OCI-LY7 (cell line): ENCODE measurements around the gene MXRA8. TPM values are rescaled to one million over a fixed set of nuclear protein-coding genes. Genes with fewer than 3 reads are reported as not detected.

Experiments used
- BruUV-seq: library from RNA; stranded (reverse); fragments of 400-500 nt; replicated peaks from 2 replicates; lab custom pipeline; 2021; lab: Mats Ljungman, UMichigan
- CTCF ChIA-PET: fragments of 300-600 bp; sonication (Branson Sonifier 250); formaldehyde crosslinking; loops from one replicate; lab custom pipeline; 2022; ENCODE audit warnings: antibody characterized with exemption; ENCODE audit not compliant: unreplicated experiment; lab: Charles Lee
- POLR2A ChIA-PET: fragments of 300-600 bp; sonication (Branson Sonifier 250); formaldehyde crosslinking; loops from one replicate; lab custom pipeline; 2022; ENCODE audit warnings: antibody characterized with exemption; lab: Charles Lee
- DNase-seq: peaks from one replicate; pipeline ENCODE4 v3.0.0-alpha.2; 2015; ENCODE audit warnings: low spot score
- H2AFZ ChIP-seq: fragments of 200-600 bp; sonication (generic), shearing (Covaris generic); 2 replicates; pipeline ENCODE4 v1.6.1; 2014; ENCODE audit warnings: mild to moderate bottlenecking, antibody characterized with exemption, low read length, moderate library complexity
- H3K27ac ChIP-seq: fragments of 200-600 bp; sonication (generic); 2 replicates; pipeline ENCODE4 v1.5.1; 2014; ENCODE audit warnings: mixed run types, low read depth, mild to moderate bottlenecking, moderate library complexity, low read length, inconsistent platforms; ENCODE audit not compliant: poor library complexity, severe bottlenecking
- H3K36me3 ChIP-seq: fragments of 200-600 bp; sonication (generic); 2 replicates; pipeline ENCODE4 v1.6.1; 2014; ENCODE audit warnings: mild to moderate bottlenecking, antibody characterized with exemption, low read length, moderate library complexity, mixed read lengths; ENCODE audit not compliant: insufficient read depth
- H3K4me1 ChIP-seq: fragments of 200-600 bp; sonication (generic); 2 replicates; pipeline ENCODE4 v1.5.1; 2014; ENCODE audit warnings: mild to moderate bottlenecking, low read length; ENCODE audit not compliant: insufficient read depth, poor library complexity, severe bottlenecking
- H3K4me2 ChIP-seq: fragments of 200-600 bp; sonication (generic); 2 replicates; pipeline ENCODE4 v1.6.1; 2014; ENCODE audit warnings: mild to moderate bottlenecking, low read length
- H3K4me3 ChIP-seq: fragments of 200-600 bp; sonication (generic); 2 replicates; pipeline ENCODE4 v1.5.1; 2014; ENCODE audit warnings: mild to moderate bottlenecking, low read depth, low read length; ENCODE audit not compliant: poor library complexity, severe bottlenecking
- H3K79me2 ChIP-seq: fragments of 200-600 bp; sonication (generic); 2 replicates; pipeline ENCODE4 v1.6.1; 2016; ENCODE audit warnings: low read depth, mild to moderate bottlenecking, low read length, moderate library complexity, mixed read lengths; ENCODE audit not compliant: insufficient read depth
- H3K9me2 ChIP-seq: fragments of 200-600 bp; sonication (generic); 2 replicates; pipeline ENCODE4 v1.6.1; 2016; ENCODE audit warnings: mild to moderate bottlenecking, low read length, mixed read lengths; ENCODE audit not compliant: insufficient read depth
- H3K9me3 ChIP-seq: fragments of 200-600 bp; sonication (generic); 2 replicates; pipeline ENCODE4 v1.6.1; 2014; ENCODE audit warnings: mild to moderate bottlenecking, mixed run types, low read length, mixed read lengths
- H4K20me1 ChIP-seq: fragments of 200-600 bp; sonication (generic); 2 replicates; pipeline ENCODE4 v1.6.1; 2014; ENCODE audit warnings: mild to moderate bottlenecking, antibody characterized with exemption, low read length, moderate library complexity, mixed read lengths; ENCODE audit not compliant: insufficient read depth
- CTCF ChIP-seq: fragments of 200-600 bp; sonication (generic); conservative IDR thresholded peaks from 2 replicates; pipeline ENCODE4 v1.5.1; 2014; ENCODE audit warnings: mild to moderate bottlenecking, antibody characterized with exemption, low read length, moderate library complexity, mixed read lengths
- EZH2phosphoT487 ChIP-seq: fragments of 200-600 bp; sonication (generic); IDR thresholded peaks from 2 replicates; pipeline ENCODE4 v1.6.1; 2018; ENCODE audit warnings: low read depth, borderline replicate concordance, mild to moderate bottlenecking, mixed run types, antibody characterized with exemption, low read length, moderate library complexity, mixed read lengths
- intact Hi-C: fragments of 100-400 bp; cut with micrococcal nuclease; formaldehyde crosslinking; loops from one replicate; pipeline ENCODE4 v1.10.0; 2022; ENCODE audit not compliant: unreplicated experiment
- total RNA-seq, 2 experiments: library from RNA; depleted of rRNA in 1 of 2; stranded (reverse); fragments of >200 nt in 1 of 2; shearing (Covaris generic) in 1 of 2; gene quantifications; 2 replicates each; pipeline ENCODE4 v1.2.3, GENCODE V29; 2014 to 2022

Gene MXRA8
- total RNA-seq, 2 experiments from 2014 or later, result not detected

- Histone ChIP-seq H3K4me1 (peaks cover 26% of the 10 kb centered on the region), H3K27ac (no peak overlapping the region), H4K20me1 (peaks cover 5% of the 10 kb centered on the region; the same call in 1 of the 2 replicates), H2AFZ (no peak overlapping the region), H3K9me2 (no peaks in the 10 kb centered on the region), H3K9me3 (no peaks in the 10 kb centered on the region), H3K4me3 (peak overlapping the region; percentile 90), H3K4me2 (peak overlapping the region; percentile 89), H3K36me3 (peaks cover 59% of the 10 kb centered on the region), H3K79me2 (no peaks in the 10 kb centered on the region; the same call in 1 of the 2 replicates)
- intact Hi-C loops, result no loop called here
- POLR2A ChIA-PET, result no interaction called here
- TF ChIP-seq EZH2phosphoT487, result no peak
- no peak for TF ChIP-seq CTCF
- no TSS peak for BruUV-seq
- no peak for DNase-seq
- CTCF ChIA-PET, result no interaction called here
Measured at GRCh38 chr1:1310476-1311053, 47.8 kb downstream of the MXRA8 start.

- no peak for DNase-seq
- Histone ChIP-seq H3K4me1 (peaks cover 31% of the 10 kb centered on the region), H4K20me1 (peaks cover 5% of the 10 kb centered on the region; the same call in 1 of the 2 replicates), H3K79me2 (no peaks in the 10 kb centered on the region; the same call in 1 of the 2 replicates), H3K27ac (no peak overlapping the region), H3K36me3 (peaks cover 56% of the 10 kb centered on the region), H3K4me2 (peak overlapping the region; percentile 89), H3K9me2 (no peaks in the 10 kb centered on the region), H3K4me3 (peak overlapping the region; percentile 90), H3K9me3 (no peaks in the 10 kb centered on the region), H2AFZ (no peak overlapping the region)
- intact Hi-C loops, result no loop called here
- ChIA-PET POLR2A (no interaction called here), CTCF (no interaction called here)
- no TSS peak for BruUV-seq
- TF ChIP-seq EZH2phosphoT487 (no peak), CTCF (no peak)
Measured at GRCh38 chr1:1310109-1310385, 48.3 kb downstream of the MXRA8 start.
